DOHH2 (cell line): ENCODE data around the gene NCKIPSD.

Source experiments
- H3F3A ChIP-seq: fragments of 200-600 bp; sonication (generic), shearing (Covaris generic); 2 replicates; pipeline ENCODE4 v1.6.0; 2016; ENCODE audit warnings: antibody characterized with exemption, mild to moderate bottlenecking; ENCODE audit not compliant: control insufficient read depth, insufficient read depth
- H3K27ac ChIP-seq: fragments of 200-600 bp; sonication (generic); 2 replicates; pipeline ENCODE4 v1.5.1; 2014; ENCODE audit warnings: low read depth, mild to moderate bottlenecking, low read length, moderate library complexity
- H3K27me3 ChIP-seq: fragments of 200-600 bp; sonication (generic); 2 replicates; pipeline ENCODE4 v1.6.1; 2014; ENCODE audit warnings: mild to moderate bottlenecking, low read length, mixed read lengths; ENCODE audit not compliant: control insufficient read depth
- H3K36me3 ChIP-seq: fragments of 200-600 bp; sonication (generic); 2 replicates; pipeline ENCODE4 v1.6.1; 2014; ENCODE audit warnings: mild to moderate bottlenecking, low read length, moderate library complexity, mixed read lengths; ENCODE audit not compliant: control insufficient read depth
- H3K4me1 ChIP-seq: fragments of 200-600 bp; sonication (generic); 2 replicates; pipeline ENCODE4 v1.6.1; 2014; ENCODE audit warnings: mild to moderate bottlenecking, low read length, mixed read lengths; ENCODE audit not compliant: control insufficient read depth
- H3K4me2 ChIP-seq: fragments of 200-600 bp; sonication (generic); 2 replicates; pipeline ENCODE4 v1.6.0; 2014; ENCODE audit warnings: mild to moderate bottlenecking, low read length, moderate library complexity
- H3K4me3 ChIP-seq: fragments of 200-600 bp; sonication (generic); 2 replicates; pipeline ENCODE4 v1.5.1; 2014; ENCODE audit warnings: mild to moderate bottlenecking, low read length, mixed read lengths
- H3K79me2 ChIP-seq: fragments of 200-600 bp; sonication (generic); 2 replicates; pipeline ENCODE4 v1.6.1; 2014; ENCODE audit warnings: mild to moderate bottlenecking, low read length, mixed read lengths; ENCODE audit not compliant: control insufficient read depth
- H3K9me2 ChIP-seq: fragments of 200-600 bp; sonication (generic); replicated peaks from 2 replicates; pipeline ENCODE4 v1.6.1; 2014; ENCODE audit warnings: mild to moderate bottlenecking, low read length, mixed read lengths; ENCODE audit not compliant: control insufficient read depth
- H3K9me3 ChIP-seq: fragments of 200-600 bp; sonication (generic); 2 replicates; pipeline ENCODE4 v1.6.1; 2014; ENCODE audit warnings: antibody characterized with exemption, low read length, mixed read lengths; ENCODE audit not compliant: control insufficient read depth, insufficient read depth
- H4K20me1 ChIP-seq: fragments of 200-600 bp; sonication (generic); 2 replicates; pipeline ENCODE4 v1.6.0; 2014; ENCODE audit warnings: low read depth, mild to moderate bottlenecking, antibody characterized with exemption, low read length, moderate library complexity; ENCODE audit not compliant: control insufficient read depth, insufficient read depth
- CTCF ChIP-seq: fragments of 200-600 bp; sonication (generic); IDR thresholded peaks from one replicate; pipeline ENCODE4 v1.5.1; 2014; ENCODE audit warnings: antibody characterized with exemption, mild to moderate bottlenecking, low read depth, low read length; ENCODE audit not compliant: poor library complexity, severe bottlenecking
- EZH2phosphoT487 ChIP-seq: fragments of 200-600 bp; sonication (generic); IDR thresholded peaks from 2 replicates; pipeline ENCODE4 v1.6.1; 2017; ENCODE audit warnings: borderline replicate concordance, mild to moderate bottlenecking, antibody characterized with exemption, low read length, moderate library complexity, mixed read lengths

NCKIPSD gene

GRCh38 chr3:48623851-48624547 lies 61.7 kb downstream of the NCKIPSD start:
- Histone ChIP-seq H3K9me2 (no peaks in the 10 kb centered on the region), H3K79me2 (no peaks in the 10 kb centered on the region), H3K27ac (no peak overlapping the region), H3F3A (no peaks in the 10 kb centered on the region), H3K4me2 (no peak overlapping the region), H3K4me3 (no peak overlapping the region), H3K9me3 (no peaks in the 10 kb centered on the region), H4K20me1 (no peaks in the 10 kb centered on the region), H3K36me3 (peaks cover 15% of the 10 kb centered on the region; the same call in 1 of the 2 replicates), H3K27me3 (no peaks in the 10 kb centered on the region), H3K4me1 (peaks cover 7% of the 10 kb centered on the region)
- no peak for TF ChIP-seq EZH2phosphoT487
- no peak for TF ChIP-seq CTCF
